Limb (tissue), 2 donors: Measurements from ENCODE around the gene CDH10.

Experiments
- DNase-seq, 2 donors: peaks; one replicate each; pipeline ENCODE4 v3.0.0-alpha.2; 2016; ENCODE audit errors: extremely low spot score in 2 of 2

Gene CDH10

GRCh38 chr5:24487368-24488229, 157.2 kb downstream of the CDH10 start:
- no peak for DNase-seq

GRCh38 chr5:24480952-24481351, 163.8 kb downstream of the CDH10 start:
- no peak for DNase-seq

GRCh38 chr5:24477958-24478357, 166.8 kb downstream of the CDH10 start:
- no peak for DNase-seq

GRCh38 chr5:24475101-24475500, 169.7 kb downstream of the CDH10 start:
- no peak for DNase-seq

- DNase-seq: no peak
These were observed 170.1 kb downstream of the CDH10 start for GRCh38 chr5:24474685-24475084.

GRCh38 chr5:24472518-24472917, 172.3 kb downstream of the CDH10 start:
- DNase-seq: no peak

- DNase-seq: no peak
These were observed 200.4 kb downstream of the CDH10 start for GRCh38 chr5:24444414-24444813.

GRCh38 chr5:24439465-24439864, 205.3 kb downstream of the CDH10 start:
- no peak for DNase-seq
